GM19043 (cell line): ENCODE data around the gene VPS13D.
"Not testable (repeated sequence)": the region's sequence is repeated elsewhere in the genome, so short reads cannot be mapped to it uniquely, and the experiment has no call there.

Experiments
- ATAC-seq: cut with Tn5 transposase; IDR thresholded peaks from one replicate; pipeline ENCODE4 v1.9.1; 2021; ENCODE audit warnings: low read depth; ENCODE audit not compliant: unreplicated experiment

VPS13D gene

GRCh38 chr1:12502336-12503109 is 272.7 kb downstream of the VPS13D start:
- no peak for ATAC-seq

- no peak for ATAC-seq
Observed at GRCh38 chr1:12503709-12504108, 273.9 kb downstream of the VPS13D start.

DNA sequence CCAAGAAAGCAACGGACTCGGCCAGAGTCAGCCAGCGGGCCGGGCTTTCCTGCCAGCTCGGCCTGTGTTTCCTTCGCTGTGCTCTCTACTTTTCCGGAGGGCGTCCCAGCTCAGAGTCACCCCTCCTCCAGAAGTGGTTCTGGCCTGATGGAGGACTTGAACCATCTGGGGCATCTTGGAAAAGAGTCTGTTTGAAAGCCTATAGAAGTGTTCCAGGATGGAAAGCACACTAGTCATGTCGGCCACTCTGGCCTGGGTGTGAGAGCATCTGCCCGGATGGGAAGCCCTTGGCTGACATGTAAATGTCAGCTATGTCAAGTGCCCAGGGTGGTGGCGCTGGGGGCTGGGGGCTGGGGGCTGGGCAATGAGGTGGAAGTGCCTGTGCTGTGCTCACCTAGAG is 274.8 kb downstream of the VPS13D start:
- ATAC-seq, result no peak

DNA sequence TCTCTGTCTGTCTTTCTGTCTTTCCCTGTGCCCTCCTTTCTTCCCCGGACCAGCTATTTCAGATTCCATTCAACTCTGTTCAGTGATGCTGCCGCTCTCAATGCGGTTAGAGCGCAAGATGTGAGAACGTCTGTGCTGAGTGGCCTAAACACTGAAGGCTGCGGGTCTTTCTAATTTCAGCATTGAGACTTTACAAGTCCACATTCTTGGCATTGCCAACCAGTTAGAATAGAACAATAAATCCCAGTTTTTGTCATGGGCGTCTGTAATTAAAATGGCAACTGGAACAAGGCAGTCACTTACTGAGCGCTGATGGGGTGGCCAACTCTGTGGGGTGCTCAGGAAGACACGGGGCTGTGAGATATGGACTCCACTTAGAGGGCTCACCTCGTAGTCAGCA is 275.4 kb downstream of the VPS13D start:
- ATAC-seq, result no peak

DNA sequence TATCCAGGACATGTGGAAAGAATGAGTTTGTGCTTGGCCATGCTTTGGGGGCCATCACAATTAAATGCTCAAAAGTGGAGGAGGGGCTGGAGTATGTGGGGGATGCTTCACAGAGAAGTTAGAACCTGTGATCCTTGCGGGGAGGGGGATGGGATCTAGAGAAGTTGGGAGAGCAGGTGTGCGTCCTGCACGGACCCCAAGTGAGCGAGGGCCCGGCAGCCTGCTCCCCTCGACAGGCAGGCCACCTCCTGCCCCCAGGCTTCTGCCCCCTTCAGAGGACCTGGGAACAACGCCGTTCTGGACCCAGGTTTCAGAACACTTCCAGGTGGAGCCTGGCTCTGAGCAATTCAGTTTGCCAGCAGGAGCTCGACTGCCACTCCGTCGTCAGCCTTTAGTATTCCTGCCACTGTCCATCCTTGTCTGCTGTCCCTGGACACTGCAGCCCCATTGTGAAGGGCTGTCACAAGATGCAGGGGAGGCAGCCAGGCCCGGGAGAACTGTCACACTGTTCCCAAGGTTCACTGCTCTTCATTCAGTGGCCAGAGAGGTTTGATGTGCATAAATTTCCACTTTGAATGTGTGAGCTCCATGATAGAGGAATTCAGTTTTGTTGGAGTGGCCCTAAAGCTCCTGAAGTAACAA is 275.9 kb downstream of the VPS13D start:
- ATAC-seq, result no peak

- ATAC-seq, result no peak
Observed at GRCh38 chr1:12506281-12507280, 276.8 kb downstream of the VPS13D start.

DNA sequence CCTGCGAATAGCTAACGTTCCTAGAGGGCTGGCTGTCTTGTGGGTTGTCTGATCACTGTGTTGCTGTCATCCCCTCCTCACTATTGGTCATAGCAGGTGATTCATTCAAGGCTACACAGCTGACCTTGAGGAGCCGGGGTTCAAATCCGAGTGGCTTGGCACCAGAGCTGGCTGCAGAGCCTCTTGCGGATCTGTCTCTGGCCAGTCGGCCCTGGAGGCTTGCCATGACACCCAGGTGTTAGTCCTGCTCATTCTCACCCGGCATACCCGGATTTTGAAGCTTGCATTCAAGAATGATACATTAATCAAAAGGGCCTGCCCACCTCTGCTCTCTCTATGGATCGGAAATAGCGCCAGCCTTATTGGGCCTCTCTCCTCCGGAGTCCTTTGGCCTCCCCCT is 277.8 kb downstream of the VPS13D start:
- ATAC-seq, result no peak

GRCh38 chr1:12508849-12509248 is 279.0 kb downstream of the VPS13D start:
- ATAC-seq, result no peak

GRCh38 chr1:12511128-12511484 is 281.3 kb downstream of the VPS13D start:
- ATAC-seq, result no peak

- ATAC-seq, result no peak
Observed at GRCh38 chr1:12511516-12512468, 282.0 kb downstream of the VPS13D start.

DNA sequence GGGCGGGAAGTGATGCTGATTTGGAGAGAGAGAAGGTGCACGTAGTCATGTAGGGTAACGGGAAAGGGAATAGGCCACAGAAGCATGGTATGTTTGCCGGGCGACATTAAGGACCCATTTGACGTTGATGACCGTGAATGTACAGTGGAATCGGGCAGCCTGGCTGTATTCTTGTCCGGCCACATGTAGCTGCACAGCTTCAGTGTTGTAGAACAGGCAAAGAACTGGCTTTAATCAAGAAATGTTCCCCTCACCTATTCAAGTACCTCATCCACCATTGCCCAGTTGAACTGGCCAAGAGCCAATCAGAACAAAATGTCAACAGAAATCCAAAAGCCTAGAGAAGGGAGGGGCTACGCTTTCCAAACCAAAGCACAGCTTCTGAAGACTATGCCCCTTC is 283.4 kb downstream of the VPS13D start:
- no peak for ATAC-seq

DNA sequence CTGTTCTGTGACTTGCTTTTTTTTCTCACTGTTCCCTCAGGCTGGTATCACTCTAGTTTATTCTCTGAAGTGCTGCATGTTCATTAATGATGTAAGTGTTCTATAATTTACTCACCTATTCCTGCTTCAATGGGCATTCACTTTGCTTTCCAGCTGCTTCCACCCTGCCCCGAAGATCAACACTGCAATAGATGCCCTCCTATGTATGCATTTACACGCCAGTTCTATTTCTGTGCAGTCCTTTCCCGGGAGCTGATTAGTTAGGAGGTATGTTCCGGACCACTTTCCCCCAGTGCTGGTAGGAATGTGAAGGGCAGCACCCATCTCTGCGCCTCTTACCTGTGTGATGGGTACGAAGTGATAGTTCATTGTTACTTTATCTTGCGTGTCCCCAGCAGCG is 284.8 kb downstream of the VPS13D start:
- ATAC-seq, result no peak

GRCh38 chr1:12515234-12515633 is 285.4 kb downstream of the VPS13D start:
- ATAC-seq, result no peak

- no peak for ATAC-seq
Observed at GRCh38 chr1:12516741-12517140, 286.9 kb downstream of the VPS13D start.

DNA sequence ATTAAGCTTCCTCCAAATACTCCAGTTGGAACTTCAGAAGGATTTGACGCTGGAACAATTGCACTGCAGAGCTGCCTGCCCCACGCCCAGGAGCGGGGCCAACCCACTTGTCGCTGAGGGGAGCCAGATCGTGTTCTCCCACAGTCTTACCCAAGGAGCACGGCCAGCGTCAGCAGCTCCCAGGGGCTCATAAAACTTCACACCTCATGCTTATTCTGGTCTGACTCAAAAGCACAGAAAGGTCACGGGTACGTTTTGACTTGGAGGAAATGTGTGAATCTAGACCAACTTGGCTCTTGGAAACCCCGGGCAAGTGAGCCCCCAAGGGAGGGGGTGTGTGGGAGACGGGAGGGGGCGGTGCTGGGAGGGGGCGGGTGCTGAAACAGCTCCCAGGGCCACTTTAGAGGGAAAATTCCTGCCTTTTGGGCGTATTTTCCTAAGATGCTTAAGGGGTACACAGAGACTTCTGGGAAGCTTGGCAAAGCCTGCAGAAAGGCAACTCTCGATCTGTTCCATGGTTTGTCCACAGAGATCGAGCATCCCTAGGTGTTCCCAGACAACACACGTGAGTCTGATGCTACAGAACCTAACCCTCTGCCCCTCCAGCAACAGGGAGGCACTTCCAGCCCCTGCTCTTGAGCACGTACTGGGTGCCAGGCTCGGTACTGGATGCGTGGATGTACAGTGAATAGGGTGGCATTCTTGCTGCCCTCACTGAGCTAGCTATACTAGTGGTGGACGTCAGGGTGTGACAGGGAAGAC is 289.3 kb downstream of the VPS13D start:
- no peak for ATAC-seq

DNA sequence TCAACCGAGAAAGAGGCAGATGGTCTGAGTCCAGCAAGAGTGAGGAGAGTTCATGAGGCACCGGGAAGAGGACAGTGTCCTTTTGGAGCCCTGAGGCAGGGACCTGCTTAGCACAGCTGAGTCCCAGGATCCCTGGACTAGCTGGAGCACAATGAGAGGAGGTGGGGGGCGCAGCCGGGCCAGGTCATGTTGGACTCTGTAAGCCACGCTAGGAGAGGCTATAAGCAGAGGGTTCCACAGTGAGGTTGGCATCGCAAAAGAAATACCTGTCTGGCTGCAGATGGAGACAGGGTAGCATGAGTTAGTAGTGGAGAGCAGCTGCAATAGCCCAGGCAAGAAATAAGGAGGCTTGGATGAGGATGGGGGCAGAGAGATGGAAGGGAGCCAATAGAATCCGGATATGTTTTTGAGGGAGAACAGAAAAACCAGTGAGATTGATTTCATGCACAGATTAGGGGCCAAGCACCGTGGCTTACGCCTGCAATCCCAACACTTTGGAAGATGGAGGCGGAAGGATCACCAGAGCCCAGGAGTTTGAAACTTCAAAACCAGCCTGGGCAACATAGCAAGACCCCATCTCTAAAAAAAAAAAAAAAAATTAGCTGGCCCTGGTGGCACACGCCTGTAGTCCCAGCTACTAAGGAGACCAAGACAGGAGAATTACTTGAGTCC is 290.0 kb downstream of the VPS13D start:
- ATAC-seq, result no peak

DNA sequence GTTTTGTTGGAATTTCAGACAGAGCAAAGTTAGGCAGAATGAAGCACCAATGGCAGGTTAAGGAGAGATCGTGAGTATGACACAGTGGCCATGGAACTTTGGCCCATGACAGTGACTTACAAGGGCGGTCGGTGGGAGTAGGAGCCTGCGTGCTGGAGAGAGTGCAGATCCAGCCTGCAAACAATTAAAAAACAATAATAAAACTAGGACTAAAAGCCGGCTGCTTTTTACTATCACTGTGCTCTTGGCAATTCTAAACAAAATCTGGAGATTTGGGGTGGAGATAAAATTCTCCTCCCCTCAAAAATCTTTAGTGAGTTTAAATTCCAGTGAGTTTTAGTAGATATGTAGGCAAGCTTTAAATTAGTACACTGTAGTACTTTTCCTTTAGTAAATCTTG is 291.3 kb downstream of the VPS13D start:
- no peak for ATAC-seq

- ATAC-seq, result not testable (repeated sequence)
Observed at GRCh38 chr1:12522780-12523179, 292.9 kb downstream of the VPS13D start.

- ATAC-seq, result no peak
Observed at GRCh38 chr1:12524266-12524665, 294.4 kb downstream of the VPS13D start.
